GM23338 (cell line): ENCODE measurements around the gene SETD1B. TPM values are rescaled to one million over a fixed set of nuclear protein-coding genes. Genes with fewer than 3 reads are reported as not detected.

Experiments
- ATAC-seq: fragments of 200-7000 bp; cut with Tn5 transposase; 3 replicates; pipeline ENCODE4 v1.9.1; 2020
- DNase-seq: peaks from one replicate; pipeline ENCODE4 v3.0.0-alpha.2; 2015; ENCODE audit warnings: low spot score
- H2AFZ ChIP-seq: fragments of 200-600 bp; sonication (generic); 2 replicates; pipeline ENCODE4 v1.8.0; 2016; ENCODE audit warnings: antibody characterized with exemption, mild to moderate bottlenecking, moderate library complexity
- H3F3A ChIP-seq: fragments of 200-600 bp; sonication (generic); replicated peaks from 2 replicates; pipeline ENCODE4 v1.8.0; 2017; ENCODE audit warnings: antibody characterized with exemption, mixed run types, low read depth
- H3K27ac ChIP-seq: fragments of 200-600 bp; sonication (generic); 2 replicates; pipeline ENCODE4 v1.6.1; 2016; ENCODE audit warnings: low read depth
- H3K27me3 ChIP-seq: fragments of 200-600 bp; sonication (generic); 2 replicates; pipeline ENCODE4 v1.8.0; 2016; ENCODE audit warnings: mild to moderate bottlenecking, mixed run types, moderate library complexity; ENCODE audit not compliant: insufficient read depth
- H3K36me3 ChIP-seq: fragments of 200-600 bp; sonication (generic); 2 replicates; pipeline ENCODE4 v1.8.0; 2016; ENCODE audit warnings: mild to moderate bottlenecking; ENCODE audit not compliant: insufficient read depth
- H3K4me1 ChIP-seq: fragments of 200-600 bp; sonication (generic); 2 replicates; pipeline ENCODE4 v1.8.0; 2016; ENCODE audit warnings: mild to moderate bottlenecking, moderate library complexity; ENCODE audit not compliant: insufficient read depth
- H3K4me2 ChIP-seq: fragments of 200-600 bp; sonication (generic); 2 replicates; pipeline ENCODE4 v1.7.1; 2017; ENCODE audit warnings: mixed run types
- H3K4me3 ChIP-seq: fragments of 200-600 bp; sonication (generic); 2 replicates; pipeline ENCODE4 v1.6.1; 2016; ENCODE audit warnings: mixed run types
- H3K79me2 ChIP-seq: fragments of 200-600 bp; sonication (generic); replicated peaks from 2 replicates; pipeline ENCODE4 v1.8.0; 2017; ENCODE audit warnings: mild to moderate bottlenecking; ENCODE audit not compliant: insufficient read depth
- H3K9me2 ChIP-seq: fragments of 200-600 bp; sonication (generic); 2 replicates; pipeline ENCODE4 v1.8.0; 2017; ENCODE audit not compliant: insufficient read depth
- H4K20me1 ChIP-seq: fragments of 200-600 bp; sonication (generic); replicated peaks from 2 replicates; pipeline ENCODE4 v1.8.0; 2017; ENCODE audit warnings: mild to moderate bottlenecking; ENCODE audit not compliant: insufficient read depth
- H3K27ac Mint-ChIP-seq: 2 replicates; pipeline ENCODE4 v1.8.0; 2020; ENCODE audit warnings: inconsistent platforms, mild to moderate bottlenecking, moderate library complexity, mixed read lengths
- H3K27me3 Mint-ChIP-seq: 3 replicates; pipeline ENCODE4 v1.8.0; 2022; ENCODE audit warnings: low read depth, mild to moderate bottlenecking, moderate library complexity, mixed read lengths, inconsistent platforms; ENCODE audit not compliant: insufficient read depth, poor library complexity
- H3K36me3 Mint-ChIP-seq: 3 replicates; pipeline ENCODE4 v1.8.0; 2021; ENCODE audit warnings: low read depth, mild to moderate bottlenecking, inconsistent platforms, moderate library complexity, mixed read lengths
- H3K4me1 Mint-ChIP-seq: 3 replicates; pipeline ENCODE4 v1.8.0; 2020; ENCODE audit warnings: mild to moderate bottlenecking, inconsistent platforms, mixed read lengths
- H3K4me3 Mint-ChIP-seq: 3 replicates; pipeline ENCODE4 v1.8.0; 2021; ENCODE audit warnings: moderate library complexity, mild to moderate bottlenecking, inconsistent platforms, mixed read lengths
- H3K9me3 Mint-ChIP-seq: 3 replicates; pipeline ENCODE4 v1.8.0; 2020; ENCODE audit warnings: moderate library complexity, mild to moderate bottlenecking, inconsistent platforms, mixed read lengths
- CREB1 ChIP-seq: fragments of 250-450 bp; sonication (Bioruptor Pico); IDR thresholded peaks from 2 replicates; pipeline ENCODE4 v1.5.0; 2020; ENCODE audit warnings: low read depth, mild to moderate bottlenecking, moderate library complexity
- EZH2 ChIP-seq: fragments of 200-600 bp; sonication (generic); IDR thresholded peaks from one replicate; pipeline ENCODE4 v1.8.0; 2017; ENCODE audit warnings: antibody characterized with exemption, mild to moderate bottlenecking, low read depth; ENCODE audit not compliant: unreplicated experiment
- EZH2phosphoT487 ChIP-seq: fragments of 200-600 bp; sonication (generic); IDR thresholded peaks from one replicate; pipeline ENCODE4 v1.8.1; 2018; ENCODE audit warnings: antibody characterized with exemption; ENCODE audit not compliant: unreplicated experiment
- JUNB ChIP-seq: IDR thresholded peaks from one replicate; pipeline ENCODE4 v1.6.1; 2016; ENCODE audit warnings: antibody characterized with exemption; ENCODE audit not compliant: unreplicated experiment
- NANOG ChIP-seq: IDR thresholded peaks from 2 replicates; pipeline ENCODE4 v1.6.1; 2016; ENCODE audit warnings: antibody characterized with exemption, borderline replicate concordance
- STAT1 ChIP-seq: IDR thresholded peaks from one replicate; pipeline ENCODE4 v1.6.1; 2016; ENCODE audit warnings: antibody characterized with exemption; ENCODE audit not compliant: unreplicated experiment
- ZNF331 ChIP-seq: fragments of 250-450 bp; sonication (Bioruptor Pico); IDR thresholded peaks from 2 replicates; pipeline ENCODE4 v1.5.0; 2020; ENCODE audit warnings: low read depth, mild to moderate bottlenecking, moderate library complexity
- polyA plus RNA-seq: library from polyadenylated mRNA; unstranded; fragments of >200 nt; fragmentation: Nextera tagmentation; extraction: Ambion mirVana; gene quantifications from 2 replicates; pipeline ENCODE4 v1.2.1, GENCODE V29; 2016
- total RNA-seq: library from RNA; depleted of rRNA; stranded (reverse); fragments of >200 nt; shearing (Covaris generic); gene quantifications from 2 replicates; pipeline ENCODE4 v1.2.3, GENCODE V29; 2014
- TF ChIP-seq, protein P1 (sequence below): IDR thresholded peaks from one replicate; pipeline ENCODE4 v1.6.1; 2018; ENCODE audit warnings: antibody characterized with exemption; ENCODE audit not compliant: unreplicated experiment
- TF ChIP-seq, protein P2 (sequence below): IDR thresholded peaks from 2 replicates; pipeline ENCODE4 v1.6.1; 2016; ENCODE audit warnings: antibody characterized with exemption
- TF ChIP-seq, protein P3 (sequence below): fragments of 250-450 bp; sonication (Bioruptor Pico); IDR thresholded peaks from 2 replicates; pipeline ENCODE4 v1.5.0; 2020; ENCODE audit warnings: mild to moderate bottlenecking, moderate library complexity

SETD1B gene
- total and polyA plus RNA-seq, 2 experiments from 2014 or later: 3.1 to 8.7 TPM

DNA sequence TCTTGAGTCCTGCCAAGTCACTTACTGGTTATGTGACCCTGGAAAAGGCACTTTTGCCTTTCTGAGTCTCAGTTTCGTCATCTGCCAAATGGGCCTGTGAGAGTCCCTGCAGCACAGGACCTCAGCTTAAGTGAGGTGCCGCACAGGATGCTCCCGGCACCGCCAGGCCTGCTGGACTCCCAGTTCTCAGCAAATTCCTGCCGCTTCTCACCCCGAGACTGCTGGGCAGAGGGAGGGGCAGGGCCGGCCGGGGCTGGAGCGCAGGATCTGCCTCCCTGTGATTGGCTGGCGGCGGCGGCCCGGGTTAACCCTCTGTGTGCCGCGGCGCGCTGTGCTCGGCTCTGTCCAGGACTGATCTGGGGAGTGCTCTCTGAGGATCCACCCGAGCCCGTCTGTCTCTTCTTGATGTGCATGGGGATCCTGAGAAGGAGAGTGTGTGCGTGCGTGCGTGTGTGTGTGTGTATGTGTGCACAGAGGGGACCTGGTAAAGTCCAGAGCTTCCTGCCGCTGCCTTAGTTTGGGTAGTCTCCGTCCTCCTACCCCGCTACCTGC lies 8.6 kb downstream of the SETD1B start (continued):
- TF ChIP-seq, protein P1, sequence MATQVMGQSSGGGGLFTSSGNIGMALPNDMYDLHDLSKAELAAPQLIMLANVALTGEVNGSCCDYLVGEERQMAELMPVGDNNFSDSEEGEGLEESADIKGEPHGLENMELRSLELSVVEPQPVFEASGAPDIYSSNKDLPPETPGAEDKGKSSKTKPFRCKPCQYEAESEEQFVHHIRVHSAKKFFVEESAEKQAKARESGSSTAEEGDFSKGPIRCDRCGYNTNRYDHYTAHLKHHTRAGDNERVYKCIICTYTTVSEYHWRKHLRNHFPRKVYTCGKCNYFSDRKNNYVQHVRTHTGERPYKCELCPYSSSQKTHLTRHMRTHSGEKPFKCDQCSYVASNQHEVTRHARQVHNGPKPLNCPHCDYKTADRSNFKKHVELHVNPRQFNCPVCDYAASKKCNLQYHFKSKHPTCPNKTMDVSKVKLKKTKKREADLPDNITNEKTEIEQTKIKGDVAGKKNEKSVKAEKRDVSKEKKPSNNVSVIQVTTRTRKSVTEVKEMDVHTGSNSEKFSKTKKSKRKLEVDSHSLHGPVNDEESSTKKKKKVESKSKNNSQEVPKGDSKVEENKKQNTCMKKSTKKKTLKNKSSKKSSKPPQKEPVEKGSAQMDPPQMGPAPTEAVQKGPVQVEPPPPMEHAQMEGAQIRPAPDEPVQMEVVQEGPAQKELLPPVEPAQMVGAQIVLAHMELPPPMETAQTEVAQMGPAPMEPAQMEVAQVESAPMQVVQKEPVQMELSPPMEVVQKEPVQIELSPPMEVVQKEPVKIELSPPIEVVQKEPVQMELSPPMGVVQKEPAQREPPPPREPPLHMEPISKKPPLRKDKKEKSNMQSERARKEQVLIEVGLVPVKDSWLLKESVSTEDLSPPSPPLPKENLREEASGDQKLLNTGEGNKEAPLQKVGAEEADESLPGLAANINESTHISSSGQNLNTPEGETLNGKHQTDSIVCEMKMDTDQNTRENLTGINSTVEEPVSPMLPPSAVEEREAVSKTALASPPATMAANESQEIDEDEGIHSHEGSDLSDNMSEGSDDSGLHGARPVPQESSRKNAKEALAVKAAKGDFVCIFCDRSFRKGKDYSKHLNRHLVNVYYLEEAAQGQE: no peak
- TF ChIP-seq EZH2 (no peak), CREB1 (CRISPR knock-in tag) (no peak), NANOG (no peak), EZH2phosphoT487 (no peak), ZNF331 (CRISPR knock-in tag) (no peak)
- TF ChIP-seq, protein P2, sequence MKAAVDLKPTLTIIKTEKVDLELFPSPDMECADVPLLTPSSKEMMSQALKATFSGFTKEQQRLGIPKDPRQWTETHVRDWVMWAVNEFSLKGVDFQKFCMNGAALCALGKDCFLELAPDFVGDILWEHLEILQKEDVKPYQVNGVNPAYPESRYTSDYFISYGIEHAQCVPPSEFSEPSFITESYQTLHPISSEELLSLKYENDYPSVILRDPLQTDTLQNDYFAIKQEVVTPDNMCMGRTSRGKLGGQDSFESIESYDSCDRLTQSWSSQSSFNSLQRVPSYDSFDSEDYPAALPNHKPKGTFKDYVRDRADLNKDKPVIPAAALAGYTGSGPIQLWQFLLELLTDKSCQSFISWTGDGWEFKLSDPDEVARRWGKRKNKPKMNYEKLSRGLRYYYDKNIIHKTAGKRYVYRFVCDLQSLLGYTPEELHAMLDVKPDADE: no peak

DNA sequence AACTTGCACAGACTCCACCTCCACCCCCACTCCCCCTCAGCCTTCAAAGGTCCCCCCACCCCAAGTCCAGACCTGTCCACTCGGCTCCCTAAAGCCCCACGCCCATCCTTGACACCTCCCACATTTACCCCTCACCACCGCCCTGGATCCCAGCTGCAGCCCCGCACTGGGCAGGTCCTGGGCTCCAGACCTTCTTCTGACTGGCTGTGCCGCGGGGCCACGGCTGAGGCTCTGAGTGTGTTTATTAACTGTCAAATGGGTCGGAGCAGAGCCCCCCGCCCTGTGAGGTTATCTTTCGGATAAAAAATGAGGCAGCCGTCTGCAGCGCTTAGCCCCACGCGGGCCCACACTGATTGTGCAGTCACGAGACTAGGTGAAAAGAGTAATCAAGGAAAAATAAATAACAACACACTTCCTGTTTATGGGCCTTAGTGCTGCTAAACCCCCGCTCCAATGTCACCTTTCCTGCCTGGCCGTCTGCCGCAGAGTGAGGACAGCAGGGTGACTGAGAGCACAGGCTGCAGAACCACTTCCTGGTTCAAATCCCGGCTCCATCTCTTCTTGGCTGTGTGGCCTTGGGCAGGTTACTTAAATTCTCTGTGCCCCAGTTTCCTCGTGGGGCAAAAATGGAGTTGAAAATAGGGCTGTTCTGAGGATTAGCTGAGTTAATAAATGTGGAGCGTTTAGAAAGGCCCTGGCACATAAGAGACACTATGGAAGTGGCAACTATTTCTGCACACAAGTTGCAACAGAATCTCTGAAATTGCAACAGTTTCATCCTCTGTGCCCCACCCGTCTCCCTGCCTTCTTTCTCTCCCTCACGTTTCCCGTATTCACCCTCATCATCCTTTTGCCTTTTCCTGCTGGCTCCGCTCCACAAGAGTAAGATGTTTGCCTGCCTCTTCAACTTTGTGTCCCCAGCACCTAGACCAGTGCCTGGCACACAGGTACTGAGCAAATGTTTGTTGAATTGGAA lies 9.4 kb downstream of the SETD1B start:
- Histone ChIP-seq H3K79me2 (peaks cover 36% of the 10 kb centered on the region), H3K4me1 (peaks cover 21% of the 10 kb centered on the region), H4K20me1 (peaks cover 20% of the 10 kb centered on the region; the same call in 1 of the 2 replicates), H3K27me3 (no peaks in the 10 kb centered on the region), H3K27ac (no peak overlapping the region), H2AFZ (no peak overlapping the region), H3K4me3 (peak overlapping the region; percentile 97), H3K4me2 (peak overlapping the region; percentile 99), H3F3A (peaks cover 12% of the 10 kb centered on the region), H3K9me2 (no peaks in the 10 kb centered on the region), H3K36me3 (0 out of 2 replicates have a peak, but pooled peaks cover 3% of the 10 kb centered on the region)
- Mint-ChIP-seq H3K4me1 (peaks cover 19% of the 10 kb centered on the region), H3K36me3 (peaks cover 49% of the 10 kb centered on the region), H3K4me3 (peak overlapping the region; percentile 81), H3K27ac (no peak overlapping the region), H3K27me3 (peaks cover 28% of the 10 kb centered on the region), H3K9me3 (no peaks in the 10 kb centered on the region)
- ATAC-seq (peak; percentile 9), DNase-seq (no peak)
- TF ChIP-seq JUNB (no peak), STAT1 (no peak), NANOG (no peak)
- TF ChIP-seq, protein P3, sequence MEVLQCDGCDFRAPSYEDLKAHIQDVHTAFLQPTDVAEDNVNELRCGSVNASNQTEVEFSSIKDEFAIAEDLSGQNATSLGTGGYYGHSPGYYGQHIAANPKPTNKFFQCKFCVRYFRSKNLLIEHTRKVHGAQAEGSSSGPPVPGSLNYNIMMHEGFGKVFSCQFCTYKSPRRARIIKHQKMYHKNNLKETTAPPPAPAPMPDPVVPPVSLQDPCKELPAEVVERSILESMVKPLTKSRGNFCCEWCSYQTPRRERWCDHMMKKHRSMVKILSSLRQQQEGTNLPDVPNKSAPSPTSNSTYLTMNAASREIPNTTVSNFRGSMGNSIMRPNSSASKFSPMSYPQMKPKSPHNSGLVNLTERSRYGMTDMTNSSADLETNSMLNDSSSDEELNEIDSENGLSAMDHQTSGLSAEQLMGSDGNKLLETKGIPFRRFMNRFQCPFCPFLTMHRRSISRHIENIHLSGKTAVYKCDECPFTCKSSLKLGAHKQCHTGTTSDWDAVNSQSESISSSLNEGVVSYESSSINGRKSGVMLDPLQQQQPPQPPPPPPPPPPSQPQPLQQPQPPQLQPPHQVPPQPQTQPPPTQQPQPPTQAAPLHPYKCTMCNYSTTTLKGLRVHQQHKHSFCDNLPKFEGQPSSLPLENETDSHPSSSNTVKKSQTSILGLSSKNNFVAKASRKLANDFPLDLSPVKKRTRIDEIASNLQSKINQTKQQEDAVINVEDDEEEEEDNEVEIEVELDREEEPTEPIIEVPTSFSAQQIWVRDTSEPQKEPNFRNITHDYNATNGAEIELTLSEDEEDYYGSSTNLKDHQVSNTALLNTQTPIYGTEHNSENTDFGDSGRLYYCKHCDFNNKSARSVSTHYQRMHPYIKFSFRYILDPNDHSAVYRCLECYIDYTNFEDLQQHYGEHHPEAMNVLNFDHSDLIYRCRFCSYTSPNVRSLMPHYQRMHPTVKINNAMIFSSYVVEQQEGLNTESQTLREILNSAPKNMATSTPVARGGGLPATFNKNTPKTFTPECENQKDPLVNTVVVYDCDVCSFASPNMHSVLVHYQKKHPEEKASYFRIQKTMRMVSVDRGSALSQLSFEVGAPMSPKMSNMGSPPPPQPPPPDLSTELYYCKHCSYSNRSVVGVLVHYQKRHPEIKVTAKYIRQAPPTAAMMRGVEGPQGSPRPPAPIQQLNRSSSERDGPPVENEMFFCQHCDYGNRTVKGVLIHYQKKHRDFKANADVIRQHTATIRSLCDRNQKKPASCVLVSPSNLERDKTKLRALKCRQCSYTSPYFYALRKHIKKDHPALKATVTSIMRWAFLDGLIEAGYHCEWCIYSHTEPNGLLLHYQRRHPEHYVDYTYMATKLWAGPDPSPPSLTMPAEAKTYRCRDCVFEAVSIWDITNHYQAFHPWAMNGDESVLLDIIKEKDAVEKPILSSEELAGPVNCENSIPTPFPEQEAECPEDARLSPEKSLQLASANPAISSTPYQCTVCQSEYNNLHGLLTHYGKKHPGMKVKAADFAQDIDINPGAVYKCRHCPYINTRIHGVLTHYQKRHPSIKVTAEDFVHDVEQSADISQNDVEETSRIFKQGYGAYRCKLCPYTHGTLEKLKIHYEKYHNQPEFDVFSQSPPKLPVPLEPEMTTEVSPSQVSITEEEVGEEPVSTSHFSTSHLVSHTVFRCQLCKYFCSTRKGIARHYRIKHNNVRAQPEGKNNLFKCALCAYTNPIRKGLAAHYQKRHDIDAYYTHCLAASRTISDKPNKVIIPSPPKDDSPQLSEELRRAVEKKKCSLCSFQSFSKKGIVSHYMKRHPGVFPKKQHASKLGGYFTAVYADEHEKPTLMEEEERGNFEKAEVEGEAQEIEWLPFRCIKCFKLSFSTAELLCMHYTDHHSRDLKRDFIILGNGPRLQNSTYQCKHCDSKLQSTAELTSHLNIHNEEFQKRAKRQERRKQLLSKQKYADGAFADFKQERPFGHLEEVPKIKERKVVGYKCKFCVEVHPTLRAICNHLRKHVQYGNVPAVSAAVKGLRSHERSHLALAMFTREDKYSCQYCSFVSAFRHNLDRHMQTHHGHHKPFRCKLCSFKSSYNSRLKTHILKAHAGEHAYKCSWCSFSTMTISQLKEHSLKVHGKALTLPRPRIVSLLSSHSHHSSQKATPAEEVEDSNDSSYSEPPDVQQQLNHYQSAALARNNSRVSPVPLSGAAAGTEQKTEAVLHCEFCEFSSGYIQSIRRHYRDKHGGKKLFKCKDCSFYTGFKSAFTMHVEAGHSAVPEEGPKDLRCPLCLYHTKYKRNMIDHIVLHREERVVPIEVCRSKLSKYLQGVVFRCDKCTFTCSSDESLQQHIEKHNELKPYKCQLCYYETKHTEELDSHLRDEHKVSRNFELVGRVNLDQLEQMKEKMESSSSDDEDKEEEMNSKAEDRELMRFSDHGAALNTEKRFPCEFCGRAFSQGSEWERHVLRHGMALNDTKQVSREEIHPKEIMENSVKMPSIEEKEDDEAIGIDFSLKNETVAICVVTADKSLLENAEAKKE (CRISPR knock-in tag): no peak
